Measurements from ENCODE around the gene ABCB9. TPM values are rescaled to one million over a fixed set of nuclear protein-coding genes. Genes with fewer than 3 reads are reported as not detected.

The ABCB9 gene
- total and polyA plus RNA-seq, 2 experiments from 2014 or later, result 3.9 to 5.5 TPM

GRCh38 chr12:122929148-122929538, 37.1 kb downstream of the ABCB9 start:
- Histone ChIP-seq H3K9me3 (ENCODE audit: low read depth) (no peaks in the 10 kb centered on the region), H3K4me2 (no peak overlapping the region), H3K4me1 (ENCODE audit: insufficient read depth) (no peaks in the 10 kb centered on the region), H3K27me3 (no peaks in the 10 kb centered on the region), H3K4me3 (no peak overlapping the region), H2AFZ (no peak overlapping the region), H3K36me3 (replicated peaks; ENCODE audit: insufficient read depth, low read depth) (no peaks in the 10 kb centered on the region), H3K79me2 (no peaks in the 10 kb centered on the region), H3K9me2 (replicated peaks; ENCODE audit: insufficient read depth) (no peaks in the 10 kb centered on the region), H3K27ac (no peak overlapping the region), H4K20me1 (ENCODE audit: insufficient read depth, poor library complexity, severe bottlenecking) (no peaks in the 10 kb centered on the region)
- 94% methylated on average over 7 of the region's 14 CpGs for WGBS (ENCODE audit: low lambda C conversion rate, missing lambda C conversion rate)
- TF ChIP-seq EZH2 (IDR thresholded peaks at IDR 0.05; ENCODE audit: borderline replicate concordance) (no peak), CTCF (IDR thresholded peaks at IDR 0.05; ENCODE audit: poor library complexity) (no peak), EZH2phosphoT487 (IDR thresholded peaks at IDR 0.05; ENCODE audit: low read depth, severe bottlenecking, unreplicated experiment) (no peak)
- DNase-seq (ENCODE audit: low spot score), result no peak

DNA sequence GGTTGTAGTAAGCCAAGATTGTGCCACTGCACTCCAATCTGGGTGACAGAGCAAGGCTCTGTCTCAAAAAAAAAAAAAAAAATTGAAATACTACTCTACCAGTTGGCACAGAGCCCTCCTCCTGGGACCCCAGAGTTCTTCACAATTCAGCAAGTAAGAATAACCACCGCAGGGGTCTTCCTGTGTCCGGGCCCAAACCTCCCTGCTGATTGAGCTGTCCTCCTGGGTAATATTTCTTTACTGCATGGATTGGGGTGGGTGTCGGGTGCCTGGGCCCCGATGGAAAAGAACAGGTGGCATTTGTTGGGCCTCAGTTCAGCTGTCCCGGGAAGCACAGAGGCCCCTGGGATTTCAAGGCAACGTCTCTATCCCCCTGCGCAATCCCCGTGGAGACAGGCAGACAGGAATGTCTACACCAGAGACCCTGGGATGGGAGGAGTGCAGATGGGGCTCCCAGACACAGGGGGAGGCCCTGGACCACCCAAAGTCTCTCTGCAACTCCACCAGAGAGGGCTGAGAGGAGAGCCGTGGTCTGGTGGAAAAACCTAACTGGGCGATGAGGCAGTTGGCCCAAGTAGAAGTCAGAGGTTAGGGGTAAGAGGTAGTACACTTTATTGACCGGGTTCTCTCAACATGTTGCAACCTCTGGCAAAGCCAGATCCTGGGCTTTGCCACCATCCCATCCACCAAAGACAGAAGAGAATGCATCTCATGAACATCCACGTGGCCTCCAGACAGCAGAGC, 37.7 kb downstream of the ABCB9 start:
- no peak overlapping the region for H3K27ac ChIP-seq
- no peak for DNase-seq (ENCODE audit: low spot score)
- TF ChIP-seq EZH2 (IDR thresholded peaks at IDR 0.05; ENCODE audit: borderline replicate concordance), result no peak
- TF ChIP-seq CTCF (IDR thresholded peaks at IDR 0.05; ENCODE audit: poor library complexity), result no peak
- TF ChIP-seq EZH2phosphoT487 (IDR thresholded peaks at IDR 0.05; ENCODE audit: low read depth, severe bottlenecking, unreplicated experiment), result no peak
- H3K4me3 ChIP-seq, result no peak overlapping the region
- no peaks in the 10 kb centered on the region for H3K4me1 ChIP-seq (ENCODE audit: insufficient read depth)
- WGBS (ENCODE audit: low lambda C conversion rate, missing lambda C conversion rate), result 83% methylated on average over 12 of the region's 12 CpGs
- no peaks in the 10 kb centered on the region for H4K20me1 ChIP-seq (ENCODE audit: insufficient read depth, poor library complexity, severe bottlenecking)
- H2AFZ ChIP-seq, result no peak overlapping the region
- no peak overlapping the region for H3K4me2 ChIP-seq
- H3K9me3 ChIP-seq (ENCODE audit: low read depth), result no peaks in the 10 kb centered on the region
- H3K79me2 ChIP-seq, result no peaks in the 10 kb centered on the region
- no peaks in the 10 kb centered on the region for H3K27me3 ChIP-seq
- no peaks in the 10 kb centered on the region for H3K36me3 ChIP-seq (replicated peaks; ENCODE audit: insufficient read depth, low read depth)
- no peaks in the 10 kb centered on the region for H3K9me2 ChIP-seq (replicated peaks; ENCODE audit: insufficient read depth)

DNA sequence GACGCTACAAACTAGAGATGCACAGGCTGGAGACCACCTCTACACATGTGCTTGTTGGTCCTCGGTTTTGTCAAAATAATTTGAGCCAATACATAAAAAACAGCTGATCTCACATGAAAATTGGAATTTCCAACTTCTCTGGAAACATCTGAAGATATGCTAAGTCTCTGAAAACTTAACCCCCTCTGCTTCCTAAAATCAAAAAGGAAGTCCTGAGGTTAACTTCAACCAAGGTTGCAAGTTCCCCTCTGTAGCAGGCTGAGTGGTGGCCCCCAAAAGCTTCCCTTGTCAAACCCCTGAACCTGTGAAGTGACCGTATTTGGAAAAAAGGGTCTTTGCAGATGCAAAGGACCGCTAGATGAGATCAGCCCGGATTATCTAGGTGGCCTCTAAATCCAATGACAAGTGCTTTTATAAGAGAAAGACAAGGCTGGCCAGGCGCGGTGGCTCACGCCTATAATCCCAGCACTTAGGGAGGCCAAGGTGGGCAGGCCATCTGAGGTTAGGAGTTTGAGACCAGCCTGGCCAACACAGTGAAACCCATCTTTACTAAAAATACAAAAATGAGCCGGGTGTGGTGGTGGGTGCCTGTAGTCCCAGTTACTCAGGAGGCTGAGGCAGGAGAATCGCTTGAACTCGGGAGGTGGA, 38.4 kb downstream of the ABCB9 start:
- no peak overlapping the region for H3K4me3 ChIP-seq
- no peak overlapping the region for H3K4me2 ChIP-seq
- H3K27ac ChIP-seq, result no peak overlapping the region
- no peaks in the 10 kb centered on the region for H3K79me2 ChIP-seq
- no peaks in the 10 kb centered on the region for H3K36me3 ChIP-seq (replicated peaks; ENCODE audit: insufficient read depth, low read depth)
- H2AFZ ChIP-seq, result no peak overlapping the region
- WGBS (ENCODE audit: low lambda C conversion rate, missing lambda C conversion rate), result 88% methylated on average over 11 of the region's 11 CpGs
- H3K9me3 ChIP-seq (ENCODE audit: low read depth), result no peaks in the 10 kb centered on the region
- no peaks in the 10 kb centered on the region for H4K20me1 ChIP-seq (ENCODE audit: insufficient read depth, poor library complexity, severe bottlenecking)
- no peak for TF ChIP-seq EZH2phosphoT487 (IDR thresholded peaks at IDR 0.05; ENCODE audit: low read depth, severe bottlenecking, unreplicated experiment)
- no peak for TF ChIP-seq EZH2 (IDR thresholded peaks at IDR 0.05; ENCODE audit: borderline replicate concordance)
- no peak for TF ChIP-seq CTCF (IDR thresholded peaks at IDR 0.05; ENCODE audit: poor library complexity)
- DNase-seq (ENCODE audit: low spot score), result no peak
- no peaks in the 10 kb centered on the region for H3K27me3 ChIP-seq
- no peaks in the 10 kb centered on the region for H3K9me2 ChIP-seq (replicated peaks; ENCODE audit: insufficient read depth)
- no peaks in the 10 kb centered on the region for H3K4me1 ChIP-seq (ENCODE audit: insufficient read depth)
